HG03025 (cell line): ENCODE results near the gene KRTAP5-6.
"Not testable (repeated sequence)": the region's sequence is repeated elsewhere in the genome, so short reads cannot be mapped to it uniquely, and the experiment has no call there.

Experiments used
- ATAC-seq: cut with Tn5 transposase; IDR thresholded peaks from one replicate; pipeline ENCODE4 v1.9.1; 2021; ENCODE audit warnings: mild to moderate bottlenecking, moderate library complexity; ENCODE audit not compliant: unreplicated experiment, low FRiP score

KRTAP5-6 gene

DNA sequence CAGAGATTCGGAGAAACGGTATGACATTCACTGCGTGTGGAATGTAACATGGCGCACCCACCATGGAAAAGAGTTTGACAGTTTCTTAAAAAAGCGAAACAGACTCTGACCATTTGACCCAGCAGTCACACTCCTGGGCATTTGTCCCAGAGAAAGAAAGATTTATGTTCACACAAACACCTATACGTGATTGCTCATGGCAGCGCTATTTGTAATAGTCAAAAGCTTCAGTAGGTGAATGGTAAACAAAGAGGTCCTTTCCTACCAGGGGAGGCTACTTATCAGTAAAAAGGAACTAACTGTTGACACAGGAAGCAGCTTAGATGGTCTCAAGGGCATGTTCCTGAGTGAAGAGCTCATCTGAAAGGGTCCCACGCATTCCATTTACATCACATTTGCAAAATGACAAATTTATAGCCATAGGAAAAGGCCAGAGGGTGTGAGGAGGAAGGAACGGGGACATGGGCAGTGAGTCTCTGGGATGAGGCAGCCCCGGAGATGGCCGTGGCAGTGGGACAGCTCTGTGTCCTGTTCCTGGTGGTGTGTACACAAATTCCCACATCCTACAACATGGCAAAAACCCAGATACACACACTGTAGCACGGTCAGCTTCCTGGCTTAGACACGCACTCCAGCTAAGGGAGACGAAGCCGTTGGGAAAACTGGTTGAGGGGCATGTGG is 14.6 kb upstream of the KRTAP5-6 start:
- ATAC-seq: no peak

DNA sequence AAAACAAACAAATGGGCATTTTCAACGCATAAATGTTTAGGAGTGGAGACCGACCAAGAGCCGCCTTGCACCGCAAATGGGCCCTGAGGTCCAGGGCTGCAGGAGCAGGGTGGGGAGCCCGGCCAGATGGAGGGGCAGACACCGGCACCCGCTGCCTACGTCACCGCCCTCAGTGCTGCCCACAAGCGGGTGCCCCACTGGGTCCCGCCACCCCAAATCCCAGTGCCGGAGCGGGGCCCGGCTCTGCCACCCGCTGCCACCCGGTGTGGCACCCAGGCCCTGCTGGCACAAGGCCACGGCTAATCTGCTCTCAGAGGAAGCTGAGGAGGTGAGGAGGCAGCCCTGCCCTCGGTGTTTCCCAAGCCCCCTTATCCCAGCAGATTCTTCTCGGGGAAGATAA is 13.8 kb upstream of the KRTAP5-6 start:
- ATAC-seq: not testable (repeated sequence)

DNA sequence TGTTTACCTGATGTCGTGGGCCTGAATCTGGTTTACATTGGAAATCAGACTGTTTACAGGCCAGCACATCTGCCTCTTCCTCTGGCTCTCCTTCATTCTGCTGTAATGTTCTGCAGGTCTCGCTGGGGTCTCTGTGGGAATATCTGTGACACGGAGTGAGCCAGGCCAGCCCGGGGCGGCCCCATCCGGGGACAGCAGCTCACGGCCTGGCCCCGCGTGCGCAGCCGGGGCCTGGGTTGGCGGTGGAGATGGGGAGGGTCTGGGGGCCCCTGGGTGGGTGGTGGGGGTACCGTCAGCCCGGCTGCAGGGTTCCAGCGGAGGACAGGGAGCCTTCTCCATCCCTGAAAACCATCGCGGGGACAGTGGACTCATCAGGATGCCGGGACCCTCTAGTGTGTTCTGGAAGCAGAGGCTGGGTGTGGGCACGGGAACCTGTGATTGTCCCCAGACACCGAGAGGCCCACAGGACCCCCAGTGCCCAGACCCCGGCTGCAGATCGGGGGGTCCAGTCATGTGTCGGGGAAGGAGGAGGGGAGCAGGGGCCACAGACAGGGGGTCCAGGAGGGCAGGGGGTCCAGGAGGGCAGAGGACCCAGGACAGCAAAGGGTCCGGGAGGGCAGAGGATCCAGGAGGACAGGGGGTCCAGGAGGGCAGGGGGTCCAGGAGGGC is 13.0 kb upstream of the KRTAP5-6 start:
- not testable (repeated sequence) for ATAC-seq

DNA sequence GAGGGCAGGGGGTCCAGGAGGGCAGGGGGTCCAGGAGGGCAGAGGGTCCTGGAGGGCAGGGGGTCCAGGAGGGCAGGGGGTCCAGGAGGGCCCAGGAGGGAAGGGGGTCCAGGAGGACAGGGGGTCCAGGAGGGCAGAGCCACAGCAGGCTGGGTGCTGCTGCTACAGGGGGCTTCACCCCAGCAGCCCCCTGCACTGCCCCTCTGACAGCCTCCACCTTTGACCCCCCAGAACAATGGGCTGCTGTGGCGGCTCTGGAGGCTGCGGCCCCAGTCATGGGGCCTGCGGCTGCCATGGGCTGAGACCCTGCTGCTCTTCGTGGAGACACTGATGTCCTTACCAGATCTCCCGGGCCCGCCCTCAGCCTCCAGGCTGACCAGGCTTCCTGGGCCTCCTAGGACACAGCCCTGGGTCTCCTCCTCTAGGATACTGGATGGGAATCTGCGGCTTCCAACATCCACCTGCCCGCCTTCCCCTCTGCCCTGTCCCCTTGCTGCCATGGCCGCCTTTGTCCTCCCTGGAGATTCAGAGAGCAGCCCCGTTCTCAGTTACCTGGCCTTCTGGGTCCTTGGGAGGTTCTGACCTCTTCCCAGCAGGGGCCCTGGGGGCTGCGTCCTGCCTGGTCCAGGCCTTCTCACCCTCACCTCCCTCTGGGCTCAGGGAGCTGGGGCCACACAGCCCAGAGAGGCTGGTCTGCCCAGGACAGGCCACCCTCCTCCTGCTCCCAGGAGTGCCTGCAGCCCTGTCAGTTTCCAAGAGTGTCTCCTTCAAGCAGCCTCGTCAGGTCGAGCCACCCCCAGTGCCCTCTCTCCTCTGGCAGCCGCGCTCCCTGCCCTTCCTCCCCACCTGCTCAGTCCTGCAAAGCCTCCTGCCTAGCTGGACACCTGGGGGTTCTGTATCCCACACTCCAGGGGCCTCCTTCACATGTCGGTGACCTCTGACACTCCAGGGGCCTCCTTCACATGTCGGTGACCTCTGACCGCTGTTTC is 11.8 kb upstream of the KRTAP5-6 start:
- not testable (repeated sequence) for ATAC-seq

DNA sequence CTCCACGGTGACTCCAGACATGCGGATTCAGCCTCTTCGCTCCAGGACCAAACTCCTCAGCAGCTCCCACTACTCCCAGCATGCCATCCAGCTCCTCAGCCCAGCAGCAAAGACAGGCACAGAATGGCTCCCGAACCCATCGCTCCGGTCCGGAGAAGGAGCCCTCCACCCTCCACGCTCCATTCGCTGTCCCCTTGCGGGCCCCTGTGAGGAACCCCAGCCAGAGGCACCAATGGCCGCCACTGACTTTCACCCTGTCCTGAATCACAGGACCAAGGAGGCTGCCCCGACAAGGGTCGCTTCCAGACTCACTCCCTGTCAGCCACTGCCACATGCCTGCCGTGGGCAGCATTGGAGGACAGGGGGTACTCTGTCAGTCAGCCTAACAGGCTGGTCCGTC is 10.8 kb upstream of the KRTAP5-6 start:
- ATAC-seq: not testable (repeated sequence)

DNA sequence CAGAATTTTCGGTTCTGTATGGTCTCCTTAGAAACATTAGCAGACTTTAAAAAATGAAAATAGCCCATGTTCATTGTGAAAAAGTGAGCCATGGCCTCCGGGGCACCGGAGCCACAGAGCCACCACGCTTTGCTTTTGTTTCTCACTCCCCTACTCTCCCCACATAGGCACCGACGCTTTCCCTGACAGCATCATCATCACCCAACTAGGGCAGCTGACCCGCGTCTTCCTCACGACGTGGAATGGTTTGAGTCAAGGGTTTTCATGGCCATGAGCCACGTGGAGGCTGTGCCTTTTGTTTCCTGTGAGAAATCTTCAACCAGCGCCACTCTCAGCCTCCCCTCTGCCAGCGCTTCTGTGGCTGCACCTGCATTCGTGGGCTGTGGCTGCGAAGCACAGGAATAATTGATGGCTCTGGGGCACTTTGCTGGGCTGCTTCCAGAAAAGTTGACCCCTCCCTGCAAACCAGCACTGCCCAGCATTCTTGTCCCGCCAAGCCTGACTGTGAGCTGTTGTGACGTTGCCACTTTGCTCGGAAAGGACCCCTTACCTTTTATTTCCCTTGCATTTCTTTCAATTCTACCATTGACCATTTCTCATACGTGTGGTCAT is 8.6 kb upstream of the KRTAP5-6 start:
- ATAC-seq: not testable (repeated sequence)

DNA sequence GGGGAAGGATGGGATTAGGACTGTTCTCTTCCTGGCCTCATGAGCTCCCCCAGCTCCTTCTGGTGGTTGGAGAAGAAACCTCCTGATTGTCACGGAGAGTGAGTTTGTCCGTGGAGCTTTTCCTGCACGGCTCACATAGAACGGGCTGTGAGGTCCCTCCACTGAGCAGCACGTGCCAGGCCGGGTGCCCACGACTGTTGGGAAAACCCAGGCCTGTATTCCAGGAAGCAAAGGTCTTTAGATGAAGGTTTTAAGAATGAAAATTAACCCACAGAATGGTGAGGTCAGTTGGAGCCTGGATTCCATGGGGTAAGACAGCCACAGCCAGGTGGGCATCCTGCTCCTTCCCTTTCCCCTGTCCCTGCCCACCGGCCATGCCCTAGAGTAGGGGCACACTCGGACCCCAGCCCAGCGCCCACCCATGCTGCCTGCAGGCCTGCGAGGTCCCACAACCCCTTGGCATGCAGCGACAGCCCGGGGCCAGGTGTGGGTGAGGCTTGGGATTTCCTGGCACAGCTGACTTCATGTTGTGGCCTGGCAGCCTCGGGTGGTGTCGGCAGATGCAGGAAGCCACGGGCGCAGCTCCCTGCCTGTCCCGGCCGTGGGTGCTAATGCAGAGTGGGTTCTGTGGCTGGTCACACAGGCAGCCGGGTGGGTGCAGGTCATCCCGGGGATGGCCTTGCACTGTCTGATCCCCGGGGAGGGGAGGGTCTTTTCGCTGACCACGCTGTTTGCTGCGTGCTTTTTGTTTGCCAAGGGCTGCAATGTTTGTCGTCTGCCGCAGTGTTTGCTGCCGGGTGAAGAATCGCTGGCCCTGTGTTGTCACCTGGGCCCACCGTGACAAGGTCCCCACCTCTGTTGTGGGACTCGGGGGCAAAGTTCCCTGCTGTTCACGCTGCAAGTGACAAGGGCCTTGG is 7.5 kb upstream of the KRTAP5-6 start:
- not testable (repeated sequence) for ATAC-seq

DNA sequence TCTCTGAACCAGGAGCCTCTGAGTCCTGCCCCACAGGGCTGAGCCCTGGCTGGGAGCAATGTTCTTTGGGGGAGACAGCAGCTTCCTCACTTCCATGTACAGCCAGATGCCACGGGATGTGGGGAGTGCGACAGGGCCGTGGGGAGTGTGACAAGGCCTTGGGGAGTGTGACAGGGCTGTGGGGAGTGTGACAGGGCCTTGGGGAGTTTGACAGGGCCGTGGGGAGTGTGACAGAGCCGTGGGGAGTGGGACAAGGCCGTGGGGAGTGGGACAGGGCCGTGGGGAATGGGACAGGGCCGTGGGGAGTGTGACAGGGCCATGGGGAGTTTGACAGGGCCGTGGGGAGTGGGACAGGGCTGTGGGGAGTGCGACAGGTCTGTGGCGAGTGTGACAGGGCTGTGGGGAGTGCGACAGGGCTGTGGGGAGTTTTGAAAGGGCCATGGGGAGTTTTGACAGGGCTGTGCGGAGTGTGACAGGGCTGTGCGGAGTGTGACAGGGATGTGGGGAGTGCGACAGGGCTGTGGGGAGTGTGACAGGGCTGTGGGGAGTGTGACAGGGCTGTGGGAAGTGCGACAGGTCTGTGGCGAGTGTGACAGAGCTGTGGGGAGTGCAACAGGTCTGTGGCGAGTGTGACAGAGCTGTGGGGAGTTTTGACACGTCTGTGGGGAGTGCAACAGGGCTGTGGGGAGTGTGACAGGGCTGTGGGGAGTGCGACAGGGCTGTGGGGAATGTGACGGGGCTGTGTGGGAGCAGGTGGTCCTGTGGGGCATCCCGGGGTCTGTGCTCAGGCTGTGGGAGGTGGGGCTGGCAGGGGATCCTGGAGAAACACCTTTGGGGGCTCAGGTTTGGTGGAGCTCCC is 6.6 kb upstream of the KRTAP5-6 start:
- no peak for ATAC-seq

DNA sequence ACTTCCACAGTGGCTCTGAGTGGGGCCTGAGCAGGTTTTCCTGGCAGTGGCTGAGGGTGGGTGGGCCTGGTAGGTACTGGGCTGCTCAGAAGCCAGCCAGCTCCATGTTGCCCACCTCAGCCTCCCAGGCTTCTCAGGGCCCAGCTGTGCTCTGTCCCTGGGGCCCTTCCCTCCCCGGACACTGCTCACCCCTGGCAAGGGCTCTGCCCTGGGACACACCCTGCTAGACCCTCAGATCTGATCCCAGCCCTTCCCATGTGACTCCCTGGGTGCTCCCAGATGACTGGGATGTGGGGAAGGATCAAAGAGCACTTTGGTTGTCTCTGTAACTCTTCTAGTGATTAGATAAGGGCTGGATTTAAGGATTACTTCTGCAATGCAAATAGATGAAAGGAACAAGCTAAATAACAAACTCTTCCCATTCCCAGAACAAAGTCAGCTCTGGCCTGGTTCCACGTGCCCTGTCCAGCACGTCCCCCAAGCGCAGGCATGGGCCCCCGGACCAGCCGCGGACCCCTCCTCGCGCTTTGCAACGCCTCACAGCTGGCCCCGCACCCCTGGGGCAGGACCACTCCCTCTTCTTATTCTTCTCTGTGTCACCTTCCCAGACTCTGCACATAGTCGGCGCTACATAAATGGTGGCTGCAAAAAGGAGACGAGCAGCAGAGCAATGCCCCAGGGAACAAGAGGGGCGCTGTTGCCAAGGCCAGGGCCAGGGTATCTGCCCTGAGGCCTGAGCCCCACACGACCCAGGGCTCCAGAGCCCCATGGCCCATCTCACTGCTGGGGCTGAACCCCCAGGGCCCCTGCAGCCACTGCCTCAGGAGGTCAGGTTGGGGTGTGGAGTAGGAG is 5.7 kb upstream of the KRTAP5-6 start:
- no peak for ATAC-seq

DNA sequence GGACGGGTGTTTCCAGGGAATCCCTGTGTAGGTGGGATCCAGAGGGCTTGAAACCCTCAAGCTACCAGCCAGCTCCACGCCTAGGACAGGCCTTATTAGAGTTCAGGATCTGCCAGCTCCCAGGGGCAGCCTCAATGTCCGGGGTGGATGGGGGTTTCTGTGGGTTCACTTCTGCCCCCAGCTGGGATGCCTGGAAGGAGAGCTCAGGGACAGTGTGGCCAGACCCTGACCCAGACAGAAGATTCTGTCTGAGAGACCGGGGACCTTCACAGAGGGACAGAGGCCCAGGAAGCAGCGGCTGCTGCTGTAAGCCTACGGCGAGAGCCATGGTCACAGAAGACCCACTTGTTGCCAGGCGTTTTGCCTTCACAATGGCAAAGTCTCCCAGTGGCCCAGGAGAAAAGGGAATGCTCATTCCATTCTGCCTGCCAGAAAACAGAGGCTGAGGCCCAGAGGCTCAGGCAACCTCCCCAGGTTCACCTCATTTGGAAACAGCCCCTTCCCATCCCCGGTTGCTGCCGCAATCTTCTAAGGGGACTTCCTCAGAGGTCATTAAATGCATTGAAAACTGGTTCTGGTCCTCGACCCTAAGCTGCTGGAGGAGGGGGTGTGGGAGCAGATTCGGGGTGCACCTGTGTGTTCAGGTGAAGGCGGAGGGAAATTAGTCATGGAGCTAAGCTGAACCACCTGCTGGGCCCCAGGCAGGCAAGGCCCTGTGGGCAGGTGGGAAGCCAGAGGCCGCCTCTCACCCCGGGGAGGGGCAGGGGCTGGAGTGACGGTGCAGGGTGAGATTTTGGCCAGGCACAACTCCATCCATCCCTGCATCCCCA is 4.9 kb upstream of the KRTAP5-6 start:
- ATAC-seq: no peak

DNA sequence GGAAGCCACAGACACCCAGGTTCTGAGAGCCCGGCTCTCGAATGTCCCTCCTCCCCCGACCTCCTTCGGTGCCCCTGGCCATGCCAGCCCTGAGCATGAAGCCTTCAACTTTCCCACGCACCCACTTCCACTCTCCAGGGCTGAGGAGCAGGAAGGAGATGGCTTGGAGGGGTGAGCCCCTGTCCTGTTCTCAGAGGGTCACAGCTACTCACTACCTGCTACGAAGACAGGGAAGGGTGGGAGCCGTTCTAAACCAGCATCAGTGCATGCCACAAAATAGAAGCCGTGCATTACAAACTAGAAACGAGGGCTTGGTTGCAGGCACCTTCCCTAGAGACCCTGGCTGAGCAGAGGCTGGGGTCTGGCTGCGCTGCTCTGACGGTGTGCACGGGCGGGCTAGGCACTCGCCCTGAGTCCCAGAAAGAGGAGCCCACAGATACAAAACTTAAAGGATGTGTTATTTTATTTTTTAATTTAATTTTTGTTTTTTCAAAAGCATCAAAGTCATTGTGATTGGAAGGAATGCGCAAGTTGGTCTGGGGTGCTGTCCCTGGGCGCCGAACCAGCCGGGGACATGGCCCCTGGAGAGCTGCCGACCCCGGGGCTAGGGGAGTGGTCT is 4.2 kb upstream of the KRTAP5-6 start:
- no peak for ATAC-seq

DNA sequence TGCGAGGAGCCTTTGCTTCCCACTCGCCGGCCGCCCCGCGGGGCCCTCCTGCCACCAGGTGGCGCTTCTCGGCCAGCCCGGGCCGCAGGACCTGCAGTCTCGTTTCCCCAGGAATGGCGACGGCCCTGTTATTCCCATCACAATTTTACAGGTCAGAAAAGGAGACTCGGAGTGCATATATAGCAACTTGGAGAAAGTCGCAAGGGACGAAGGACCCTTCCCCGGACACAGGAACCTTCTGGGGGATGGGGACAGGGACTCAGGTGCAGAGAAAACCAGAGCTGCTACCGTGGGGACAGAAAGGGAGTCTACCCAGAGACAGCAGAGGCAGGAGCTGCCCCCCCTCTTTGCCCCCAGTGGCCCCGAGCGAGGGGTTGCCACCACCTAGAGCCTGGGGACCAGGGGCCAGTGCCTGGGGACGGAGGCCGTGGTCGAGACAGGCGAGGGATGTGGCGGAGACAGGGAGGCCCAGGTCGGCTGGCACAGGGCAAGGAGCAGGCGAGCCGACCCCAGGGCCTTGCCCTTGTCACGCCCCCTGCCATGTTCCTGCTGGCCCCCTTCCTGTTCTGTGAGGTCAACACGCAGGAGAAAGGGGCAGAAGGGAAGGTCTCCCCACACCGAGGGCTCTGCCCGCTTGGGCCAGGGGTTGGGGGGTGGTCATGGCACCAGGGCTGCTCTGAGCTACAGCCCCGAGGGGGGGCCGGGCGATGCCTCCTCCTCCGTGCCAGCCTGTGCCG is 3.5 kb upstream of the KRTAP5-6 start:
- no peak for ATAC-seq

DNA sequence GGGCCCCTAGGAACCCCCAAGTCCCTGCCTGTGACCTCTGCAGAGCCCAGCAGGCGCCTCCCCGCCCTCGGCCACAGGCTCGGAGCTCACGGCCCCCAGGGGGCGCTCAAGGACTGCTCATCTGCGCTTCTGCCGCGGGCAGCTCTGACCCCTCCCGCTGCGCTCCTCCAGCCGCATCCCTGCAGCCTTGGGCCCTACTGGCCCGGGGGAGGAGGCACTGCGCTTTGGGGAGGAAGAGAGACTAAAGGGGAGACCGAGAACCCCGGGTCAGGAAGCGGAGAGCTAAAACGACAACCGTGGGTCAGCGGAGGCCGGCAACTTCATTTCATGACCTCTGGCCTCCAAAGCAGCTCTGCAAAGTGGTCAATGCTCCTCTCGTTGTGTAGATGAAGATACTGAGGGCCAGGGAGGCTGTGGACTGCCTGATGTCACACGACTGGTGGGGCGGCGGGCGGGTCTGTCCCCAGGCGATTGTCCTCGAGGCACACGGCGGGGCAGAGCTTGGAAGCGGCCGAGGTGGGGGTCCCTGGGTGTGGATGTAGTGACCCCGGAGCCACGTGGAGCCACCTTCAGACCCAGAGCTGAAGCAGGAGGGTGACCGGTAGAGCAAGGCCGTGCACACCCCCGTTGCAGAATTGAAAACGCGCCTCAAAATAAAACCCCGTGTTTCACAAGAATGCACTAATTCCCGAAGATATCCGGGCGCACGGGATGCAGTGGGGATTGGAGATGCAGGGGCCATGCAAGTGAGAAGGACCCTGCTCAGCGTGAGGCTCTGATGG is 2.7 kb upstream of the KRTAP5-6 start:
- no peak for ATAC-seq

DNA sequence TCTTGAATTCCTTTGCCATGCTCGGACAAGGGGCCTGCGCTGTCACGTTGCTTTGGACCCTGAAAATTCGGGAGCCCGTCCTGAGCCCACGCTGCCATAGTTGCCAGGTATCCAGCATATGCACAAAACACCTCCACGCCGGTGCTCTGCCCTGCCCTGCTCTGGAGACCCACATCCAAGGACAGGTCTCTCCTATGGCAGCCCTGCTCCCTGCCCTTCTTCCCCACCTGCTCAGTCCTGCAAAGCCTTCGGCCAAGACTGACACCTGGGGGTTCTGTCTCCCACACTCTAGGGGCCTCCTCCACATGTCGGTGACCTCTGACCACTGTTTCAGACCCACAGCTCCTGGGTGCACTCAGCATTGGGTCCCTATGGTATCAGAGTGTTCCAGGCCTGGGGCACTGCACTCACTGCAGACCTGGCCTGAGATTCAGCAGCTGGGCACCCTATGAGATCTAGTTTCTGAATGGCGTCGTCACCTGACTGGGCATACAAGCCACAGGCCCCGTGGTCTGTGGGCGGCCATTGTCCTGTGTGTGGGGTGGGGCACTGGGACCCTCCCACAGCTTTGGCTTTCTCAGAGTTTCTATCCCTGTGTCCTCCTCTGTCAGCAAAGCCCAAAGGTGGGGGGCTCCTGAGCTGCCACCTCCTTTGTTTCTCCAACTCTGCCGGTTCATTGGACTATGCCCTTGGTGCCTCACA is 2.0 kb upstream of the KRTAP5-6 start:
- no peak for ATAC-seq
